GM19099 (cell line): ENCODE data around the gene GLG1.

Experiments used
- POLR2A ChIP-seq: IDR thresholded peaks from 3 replicates; pipeline ENCODE4 v1.6.1; 2011; ENCODE audit warnings: low read depth; ENCODE audit not compliant: insufficient read length; ENCODE audit errors: extremely low read depth

The GLG1 gene

DNA sequence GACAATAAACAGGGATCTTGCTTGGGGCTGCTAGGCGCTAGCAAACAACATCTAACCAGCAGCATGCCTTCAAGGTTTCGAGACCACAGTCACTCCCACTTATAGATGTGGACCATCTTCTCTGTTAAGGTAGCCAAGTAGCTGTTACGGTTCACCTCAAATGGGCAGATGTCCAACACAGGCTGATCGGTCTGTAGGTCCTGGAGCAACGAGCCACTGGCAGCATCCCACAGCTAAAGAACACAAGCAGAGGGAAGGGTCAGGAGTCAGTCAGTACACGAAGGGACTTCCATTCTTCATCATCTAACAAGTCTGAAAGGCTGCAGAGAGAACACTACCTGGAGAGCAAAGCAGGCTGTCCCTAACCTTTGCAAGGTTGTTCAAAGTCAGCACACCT is 16.9 kb upstream of the GLG1 start:
- no peak for TF ChIP-seq POLR2A

DNA sequence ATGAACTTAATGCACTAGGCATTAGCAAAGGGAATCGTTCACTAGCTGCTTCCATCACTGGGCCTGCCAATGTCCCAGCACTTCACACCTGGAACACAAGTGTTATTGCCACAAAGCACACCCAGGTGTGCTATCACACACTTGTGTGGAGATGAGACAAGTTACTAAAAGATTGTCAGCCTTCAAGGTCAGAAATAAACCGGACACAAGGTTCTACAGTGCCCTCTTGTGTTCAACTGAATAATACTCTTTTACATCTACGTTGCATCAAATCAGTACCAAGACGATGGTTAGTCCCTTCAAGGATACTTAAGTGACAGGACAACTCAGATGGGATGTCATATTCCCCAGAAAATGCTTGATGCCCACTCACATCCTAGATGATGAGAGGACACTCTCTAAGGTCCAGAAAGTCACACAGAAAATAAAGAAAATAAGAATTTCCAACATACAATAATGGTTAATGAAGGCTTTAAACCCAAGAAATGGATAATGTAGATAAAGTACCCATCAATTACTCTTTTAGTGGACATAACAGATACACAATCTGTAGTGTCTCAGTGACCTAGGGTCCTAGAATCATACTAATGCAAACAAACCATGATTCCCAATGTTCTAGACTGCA is 16.4 kb upstream of the GLG1 start:
- TF ChIP-seq POLR2A, result no peak

DNA sequence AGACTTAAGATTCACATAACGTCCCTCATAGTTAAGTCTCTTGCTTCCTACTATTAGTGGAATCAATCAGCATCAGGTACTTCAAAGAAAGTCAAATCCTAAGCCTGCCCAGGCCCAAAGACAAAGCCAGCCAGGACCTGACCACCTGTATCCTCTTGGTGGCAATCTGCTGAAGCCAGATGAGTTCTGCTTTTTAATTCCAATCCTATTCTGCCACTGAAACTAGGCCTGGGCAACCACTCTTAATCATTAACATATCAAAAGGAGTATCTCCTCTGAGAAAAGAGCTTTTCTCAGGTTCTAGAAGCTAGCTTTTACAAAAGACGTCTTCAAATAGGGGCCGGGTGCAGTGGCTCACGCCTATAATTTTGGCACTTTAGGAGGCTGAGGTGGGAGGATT is 15.1 kb upstream of the GLG1 start:
- TF ChIP-seq POLR2A, result no peak

DNA sequence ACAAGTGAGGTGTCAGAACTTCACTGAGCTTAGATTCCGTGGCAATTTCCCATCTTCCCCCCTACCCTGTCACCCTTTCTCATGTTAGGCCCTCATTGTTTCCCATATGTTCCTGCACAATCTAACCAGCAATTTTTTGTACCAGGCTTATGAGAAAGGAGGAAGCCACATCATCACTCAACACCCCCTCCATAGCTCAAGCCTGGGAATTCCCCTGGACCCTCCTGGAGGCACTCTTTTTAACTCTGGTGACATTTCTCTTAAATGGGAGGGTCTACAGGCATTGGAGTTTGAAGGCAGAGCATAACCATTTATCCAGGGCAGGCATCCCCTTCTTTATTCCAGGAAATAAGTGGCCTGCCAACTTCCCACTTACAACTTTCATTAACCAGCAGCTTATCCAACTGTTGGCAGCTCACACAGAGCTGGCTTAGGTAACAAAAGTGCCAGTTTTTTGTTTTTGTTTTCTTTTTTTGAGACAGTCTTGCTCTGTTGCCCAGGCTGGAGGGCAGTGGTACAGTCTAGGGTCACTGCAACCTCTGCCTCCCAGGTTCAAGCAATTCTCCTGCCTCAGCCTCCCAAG is 10.4 kb upstream of the GLG1 start:
- no peak for TF ChIP-seq POLR2A

DNA sequence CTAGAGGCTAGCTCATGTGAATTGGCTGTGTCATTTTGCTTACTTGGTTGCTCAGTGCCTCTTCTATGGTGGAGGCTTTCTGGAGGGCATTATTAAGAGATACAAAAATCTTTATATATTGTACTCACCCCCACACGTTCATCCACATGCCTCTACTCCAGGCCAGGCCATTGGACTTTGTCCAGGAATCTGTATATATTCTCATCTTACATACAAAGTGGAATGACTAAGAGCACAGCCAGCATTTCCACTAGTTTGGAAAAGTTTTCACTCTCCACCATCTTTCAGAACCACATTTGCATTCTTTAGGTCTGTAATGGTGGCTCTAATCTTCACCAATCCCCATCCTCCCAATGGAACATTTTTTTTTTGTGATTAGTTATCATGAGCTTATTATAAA is 4.8 kb upstream of the GLG1 start:
- no peak for TF ChIP-seq POLR2A

DNA sequence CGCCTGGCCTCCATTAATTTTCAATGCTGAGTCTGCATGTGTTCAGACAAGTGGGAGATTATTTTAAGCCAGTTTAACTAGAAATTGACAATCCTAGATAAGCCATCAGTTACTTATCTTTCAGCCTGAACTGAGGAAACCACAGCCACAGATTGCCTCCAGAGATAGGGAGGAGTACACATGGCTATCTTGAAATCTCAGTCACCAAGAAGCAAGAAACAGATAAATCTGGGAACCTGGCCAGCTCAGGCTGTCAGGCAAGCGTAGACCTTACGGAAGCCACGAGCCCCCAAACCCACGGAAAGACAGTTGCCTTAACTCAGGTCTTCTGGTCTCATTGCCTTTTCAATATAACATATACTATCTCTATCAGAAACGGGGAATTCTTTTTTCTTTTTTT is 2.0 kb upstream of the GLG1 start:
- TF ChIP-seq POLR2A, result no peak

DNA sequence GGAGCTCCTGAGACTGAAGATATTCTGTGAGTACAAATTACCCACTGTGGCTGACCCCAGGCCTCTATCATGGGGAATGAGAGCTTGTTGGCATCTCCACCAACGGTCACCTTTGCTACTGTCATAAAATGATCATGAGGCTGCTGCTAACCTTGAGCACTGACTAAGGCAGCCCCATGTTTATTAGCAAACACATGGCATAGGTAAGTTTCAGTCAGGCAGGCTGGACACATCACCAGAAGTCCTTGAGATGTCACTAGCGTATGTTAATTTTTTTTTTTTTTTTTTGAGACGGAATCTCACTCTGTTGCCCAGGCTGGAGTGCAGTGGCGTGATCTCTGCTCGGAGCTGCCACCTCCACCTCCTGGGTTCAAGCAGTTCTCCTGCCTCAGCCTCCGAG is 1.5 kb upstream of the GLG1 start:
- no peak for TF ChIP-seq POLR2A

DNA sequence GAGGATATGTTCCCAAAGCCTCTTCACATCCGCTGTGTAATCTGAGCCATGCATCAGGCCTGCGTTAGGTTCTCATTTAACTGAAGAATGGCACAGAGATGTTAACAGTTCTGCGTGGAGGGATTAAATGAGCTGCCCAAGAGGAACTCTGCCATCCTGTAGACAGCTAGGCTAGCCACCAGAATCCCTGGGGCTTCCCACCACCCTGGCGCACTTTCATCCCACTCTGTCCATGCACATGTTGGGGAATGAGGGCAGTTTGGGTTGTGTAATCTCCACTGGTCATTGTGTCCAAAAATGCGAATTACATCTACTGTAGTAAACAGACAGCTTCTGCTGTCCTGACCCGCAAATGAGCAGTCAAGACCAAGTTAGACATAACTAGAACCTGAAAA is 1.0 kb upstream of the GLG1 start:
- no peak for TF ChIP-seq POLR2A

DNA sequence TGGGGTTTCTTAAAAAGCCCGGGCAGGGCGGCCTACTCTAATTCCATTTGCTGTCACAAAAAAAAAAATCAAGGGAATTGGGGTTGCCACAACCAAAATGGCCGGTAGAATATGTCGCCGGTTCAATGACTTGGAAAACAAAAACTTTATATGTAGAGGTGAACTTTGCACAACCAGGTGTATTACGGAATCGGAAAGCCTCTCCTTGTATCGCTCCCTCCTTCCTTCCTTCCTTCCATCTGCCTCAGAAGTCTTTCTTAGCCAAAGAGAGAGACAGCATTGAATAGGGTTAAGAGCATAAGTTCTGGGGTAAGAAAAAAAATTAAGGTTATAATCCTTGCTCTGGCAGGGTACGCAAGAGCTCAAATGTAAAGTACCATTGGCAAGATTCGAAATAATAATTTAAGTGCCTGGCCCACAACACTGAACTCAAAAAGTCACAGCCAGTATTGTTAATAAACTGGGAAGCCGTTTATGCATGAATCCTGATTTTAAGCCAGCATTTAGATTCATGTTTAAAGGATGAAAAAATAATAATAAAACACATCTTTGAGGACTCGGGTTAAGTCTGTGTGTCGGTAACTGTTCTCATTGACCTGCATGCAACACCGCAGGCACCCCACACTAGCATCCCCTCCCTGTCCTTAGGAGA is 522 bp upstream of the GLG1 start:
- no peak for TF ChIP-seq POLR2A

DNA sequence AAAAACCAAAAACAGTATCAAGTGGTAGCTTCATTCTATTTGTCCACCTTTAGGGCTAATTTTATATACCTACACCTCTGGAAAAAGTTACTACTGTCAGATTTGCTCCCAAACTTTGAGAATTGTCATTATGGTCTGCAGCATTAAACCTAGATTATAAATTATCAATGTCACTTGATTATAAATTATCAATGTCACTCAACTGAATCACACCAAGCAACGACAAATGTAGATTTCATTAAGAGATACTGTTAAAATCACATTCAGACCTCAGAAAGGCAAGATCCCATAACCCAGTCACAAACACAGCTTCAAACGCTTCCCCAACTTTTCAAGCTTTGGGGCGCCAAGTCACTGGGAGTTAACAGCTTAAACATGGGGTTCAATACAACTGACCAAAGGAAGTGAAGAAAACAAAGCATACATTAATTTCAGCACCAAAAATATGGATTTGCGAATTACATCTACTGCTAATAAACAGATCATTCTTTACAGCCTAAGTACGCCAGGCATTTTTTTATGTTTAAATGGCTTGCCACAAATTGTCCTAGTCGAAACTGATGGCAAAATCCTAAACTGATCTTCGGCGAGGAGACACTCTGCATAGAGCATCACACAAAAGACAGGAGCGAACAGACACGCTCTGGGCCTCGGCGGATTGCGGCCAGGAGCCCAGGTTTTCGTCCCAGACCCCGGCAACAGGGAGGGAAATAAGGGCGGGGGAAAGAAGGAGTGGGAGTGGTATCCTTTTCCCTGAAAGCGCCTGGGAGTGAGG is 981 bp downstream of the GLG1 start:
- no peak for TF ChIP-seq POLR2A

DNA sequence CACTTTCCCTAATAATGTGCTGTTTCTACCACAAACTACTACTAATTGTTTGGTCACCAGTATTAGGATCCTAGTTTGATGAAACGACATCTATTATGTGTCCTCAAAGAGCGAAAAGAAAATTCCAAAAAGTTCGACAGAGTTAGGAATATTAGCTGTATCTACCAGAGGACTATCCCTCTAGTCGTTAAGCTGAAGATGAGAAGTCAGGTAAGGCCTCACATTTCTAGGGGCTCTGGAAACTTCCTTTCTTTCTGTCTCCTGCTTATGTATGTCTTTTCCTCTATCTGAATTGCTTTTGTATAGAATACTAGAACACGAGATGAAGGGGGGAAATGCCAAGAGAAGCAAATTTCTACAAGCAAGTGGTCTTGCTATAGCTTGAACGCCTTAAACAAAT is 1.6 kb downstream of the GLG1 start:
- no peak for TF ChIP-seq POLR2A

DNA sequence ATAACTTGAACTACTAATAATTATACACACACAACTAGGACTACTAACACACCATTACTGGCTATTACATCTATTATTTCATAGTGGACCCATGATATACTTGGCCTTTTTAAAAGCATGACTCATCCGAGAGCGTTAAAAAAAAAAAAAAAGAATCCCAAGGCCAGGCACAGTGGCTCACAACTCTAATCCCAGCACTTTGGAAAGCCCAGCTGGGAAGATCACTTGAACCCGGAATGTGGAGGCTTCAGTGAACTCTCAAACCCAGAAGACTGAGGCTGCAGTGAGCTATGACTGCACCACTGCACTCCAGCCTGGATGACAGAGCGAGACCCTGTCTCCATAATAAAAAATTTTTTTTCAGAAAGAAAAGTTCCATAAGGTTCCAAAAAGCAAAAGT is 3.1 kb downstream of the GLG1 start:
- no peak for TF ChIP-seq POLR2A

DNA sequence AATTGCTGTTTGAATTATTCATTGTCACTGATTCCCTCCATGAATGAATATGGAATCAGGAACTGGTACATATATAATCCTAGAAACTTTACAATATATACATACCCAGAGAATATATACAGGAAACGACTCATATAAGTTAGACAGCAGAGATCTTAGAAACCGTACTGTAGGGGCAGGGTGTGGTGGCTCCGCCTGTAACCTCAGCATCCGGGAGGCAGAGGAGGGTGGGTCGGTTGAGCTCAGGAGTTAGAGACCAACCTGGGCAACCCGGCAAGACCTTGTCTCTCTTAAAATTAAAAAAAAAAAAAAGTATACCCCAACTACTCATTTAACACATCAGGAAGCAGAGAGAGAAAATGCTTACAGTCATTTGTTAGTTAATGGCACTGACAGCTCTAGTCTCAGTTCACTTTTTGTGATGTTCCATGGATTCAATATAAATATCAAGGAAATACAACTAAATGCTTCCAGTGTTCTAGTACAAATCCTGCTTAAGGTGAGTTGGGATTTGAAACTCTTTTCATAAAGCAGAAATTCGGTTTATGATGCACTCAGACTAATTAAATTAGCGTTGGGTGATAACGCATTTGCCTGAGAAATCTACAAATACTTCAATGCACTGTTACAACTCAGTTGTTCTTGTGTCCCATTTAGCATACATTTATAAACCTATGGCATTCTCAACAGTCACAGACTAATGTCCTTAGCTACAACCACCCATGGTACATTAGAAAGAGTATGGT is 5.6 kb downstream of the GLG1 start:
- no peak for TF ChIP-seq POLR2A

DNA sequence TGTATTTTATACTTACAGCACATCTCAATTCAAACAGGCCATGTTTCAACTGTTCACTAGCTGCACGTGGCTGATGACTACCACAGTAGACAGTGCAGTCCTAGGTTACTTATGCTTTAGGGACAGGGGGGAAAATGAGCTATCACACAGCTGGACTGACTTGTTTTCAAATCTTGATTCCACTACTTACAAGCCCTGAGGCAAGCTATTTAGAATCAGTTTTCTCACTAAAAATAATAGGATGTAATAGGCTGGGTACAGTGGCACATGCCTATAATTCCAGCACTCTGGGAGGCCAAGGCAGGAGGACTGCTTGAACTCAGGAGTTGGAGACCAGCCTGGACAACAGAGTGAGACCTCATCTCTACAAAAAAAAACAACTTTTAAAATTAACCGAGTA is 10.3 kb downstream of the GLG1 start:
- no peak for TF ChIP-seq POLR2A

DNA sequence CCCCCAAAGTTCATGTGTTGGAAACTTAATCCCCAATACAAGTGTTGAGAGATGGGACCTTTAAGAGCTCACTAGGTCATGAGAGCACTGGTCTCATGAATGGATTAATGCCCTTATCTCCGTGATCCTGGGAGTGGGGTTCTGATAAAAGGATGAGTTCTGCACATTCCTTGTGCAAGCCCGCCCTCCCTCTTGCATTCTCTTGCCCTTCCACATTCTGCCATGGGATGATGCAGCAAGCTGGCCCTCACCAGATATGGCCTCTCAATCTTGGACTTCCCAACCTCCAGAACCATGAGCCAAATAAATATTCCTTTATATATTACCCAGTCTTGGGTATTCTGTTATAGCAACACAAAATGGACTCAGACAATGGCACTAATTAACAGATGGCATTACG is 14.1 kb downstream of the GLG1 start:
- TF ChIP-seq POLR2A, result no peak
